PFSK-1 (cell line): ENCODE results near the gene RNASEH2C.

ENCODE experiments used
- FOXP2 ChIP-seq: optimal IDR thresholded peaks from 2 replicates; pipeline ENCODE3; 2011; ENCODE audit warnings: borderline replicate concordance, control low read depth, inconsistent platforms; ENCODE audit not compliant: insufficient read depth; ENCODE audit errors: extremely low read length, extremely low read depth
- POLR2AphosphoS5 ChIP-seq: IDR thresholded peaks from 2 replicates; pipeline ENCODE4 v1.6.1; 2012; ENCODE audit warnings: low read depth, mild to moderate bottlenecking, control low read depth, low read length, moderate library complexity
- SIN3A ChIP-seq: IDR thresholded peaks from 2 replicates; pipeline ENCODE4 v1.6.1; 2012; ENCODE audit warnings: mild to moderate bottlenecking, low read length, moderate library complexity, borderline replicate concordance; ENCODE audit not compliant: insufficient read depth
- TAF1 ChIP-seq: IDR thresholded peaks from 2 replicates; pipeline ENCODE4 v1.6.1; 2012; ENCODE audit warnings: low read length, control low read depth, borderline replicate concordance; ENCODE audit not compliant: insufficient read depth
- TF ChIP-seq, protein P1 (sequence below), 2 experiments: IDR thresholded peaks; 2 replicates each; pipeline versions ENCODE4 v1.6.1 to v1.8.0; 2011 to 2012; ENCODE audit warnings: low read depth in 2 of 2, low read length in 2 of 2, control low read depth in 1 of 2, inconsistent platforms in 1 of 2, mild to moderate bottlenecking in 1 of 2, moderate library complexity in 1 of 2; ENCODE audit not compliant: insufficient read depth in 1 of 2

DNA sequence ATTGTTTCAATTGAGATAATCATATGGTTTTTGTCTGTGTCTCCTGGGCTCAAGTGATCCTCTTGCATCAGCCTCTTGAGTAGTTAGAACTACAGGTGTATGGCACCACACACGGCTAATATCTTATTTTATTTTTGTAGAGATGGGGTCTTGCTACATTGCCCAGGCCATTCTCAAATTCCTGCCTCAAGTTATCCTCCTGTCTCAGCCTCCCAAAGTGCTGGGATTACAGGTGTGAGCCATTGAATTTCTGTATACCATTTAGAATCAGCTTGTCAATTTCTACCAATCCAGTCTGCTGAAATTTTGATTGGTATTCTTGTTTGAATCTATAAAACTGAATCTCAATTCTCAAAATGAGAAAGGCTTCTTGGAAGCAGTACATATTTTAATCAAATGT is 18.9 kb downstream of the RNASEH2C start:
- TF ChIP-seq SIN3A (no peak), TAF1 (no peak), POLR2AphosphoS5 (no peak), FOXP2 (no peak)
- TF ChIP-seq, protein P1, sequence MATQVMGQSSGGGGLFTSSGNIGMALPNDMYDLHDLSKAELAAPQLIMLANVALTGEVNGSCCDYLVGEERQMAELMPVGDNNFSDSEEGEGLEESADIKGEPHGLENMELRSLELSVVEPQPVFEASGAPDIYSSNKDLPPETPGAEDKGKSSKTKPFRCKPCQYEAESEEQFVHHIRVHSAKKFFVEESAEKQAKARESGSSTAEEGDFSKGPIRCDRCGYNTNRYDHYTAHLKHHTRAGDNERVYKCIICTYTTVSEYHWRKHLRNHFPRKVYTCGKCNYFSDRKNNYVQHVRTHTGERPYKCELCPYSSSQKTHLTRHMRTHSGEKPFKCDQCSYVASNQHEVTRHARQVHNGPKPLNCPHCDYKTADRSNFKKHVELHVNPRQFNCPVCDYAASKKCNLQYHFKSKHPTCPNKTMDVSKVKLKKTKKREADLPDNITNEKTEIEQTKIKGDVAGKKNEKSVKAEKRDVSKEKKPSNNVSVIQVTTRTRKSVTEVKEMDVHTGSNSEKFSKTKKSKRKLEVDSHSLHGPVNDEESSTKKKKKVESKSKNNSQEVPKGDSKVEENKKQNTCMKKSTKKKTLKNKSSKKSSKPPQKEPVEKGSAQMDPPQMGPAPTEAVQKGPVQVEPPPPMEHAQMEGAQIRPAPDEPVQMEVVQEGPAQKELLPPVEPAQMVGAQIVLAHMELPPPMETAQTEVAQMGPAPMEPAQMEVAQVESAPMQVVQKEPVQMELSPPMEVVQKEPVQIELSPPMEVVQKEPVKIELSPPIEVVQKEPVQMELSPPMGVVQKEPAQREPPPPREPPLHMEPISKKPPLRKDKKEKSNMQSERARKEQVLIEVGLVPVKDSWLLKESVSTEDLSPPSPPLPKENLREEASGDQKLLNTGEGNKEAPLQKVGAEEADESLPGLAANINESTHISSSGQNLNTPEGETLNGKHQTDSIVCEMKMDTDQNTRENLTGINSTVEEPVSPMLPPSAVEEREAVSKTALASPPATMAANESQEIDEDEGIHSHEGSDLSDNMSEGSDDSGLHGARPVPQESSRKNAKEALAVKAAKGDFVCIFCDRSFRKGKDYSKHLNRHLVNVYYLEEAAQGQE (IDR thresholded peaks at IDR 0.05; ENCODE audit: insufficient read depth in 1 of 2, low read depth in 2 of 2, low read length in 2 of 2) = no peak
